GM12878 (cell line): ENCODE results near the gene RCOR1. TPM values are rescaled to one million over a fixed set of nuclear protein-coding genes. Genes with fewer than 3 reads are reported as not detected.

Source experiments
- ATAC-seq: fragments of 200-7000 bp; cut with Tn5 transposase; 3 replicates; pipeline ENCODE4 v1.9.1; 2020; ENCODE audit warnings: mild to moderate bottlenecking, moderate library complexity
- BruUV-seq: library from RNA; stranded (reverse); fragments of 400-500 nt; replicated peaks from 2 replicates; lab custom pipeline; 2021; lab: Mats Ljungman, UMichigan
- CTCF ChIA-PET: fragments of 300-600 bp; sonication (Branson Sonifier 250); formaldehyde crosslinking; extraction: SDS; loops from one replicate; lab custom pipeline; 2021; ENCODE audit warnings: inconsistent platforms; lab: Yijun Ruan, JAX
- POLR2A ChIA-PET: fragments of 350-600 bp; formaldehyde crosslinking; extraction: SDS; loops from one replicate; lab custom pipeline; 2021; ENCODE audit warnings: inconsistent platforms; lab: Charles Lee
- RAD21 ChIA-PET: fragments of 300-600 bp; sonication (Branson Sonifier 250); formaldehyde crosslinking; loops from one replicate; lab custom pipeline; 2023; ENCODE audit warnings: antibody characterized with exemption; ENCODE audit not compliant: unreplicated experiment; lab: Charles Lee
- SMC1A ChIA-PET: fragments of 300-600 bp; sonication (Branson Sonifier 250); formaldehyde crosslinking; loops from one replicate; lab custom pipeline; 2023; ENCODE audit not compliant: unreplicated experiment, uncharacterized antibody; lab: Charles Lee
- DNase-seq: peaks from one replicate; pipeline ENCODE4 v3.0.0-alpha.2; 2011; ENCODE audit warnings: low read depth, low spot score
- FAIRE-seq: peaks from 3 replicates; lab custom pipeline; 2011; peaks lifted over from hg19 to GRCh38; lab: Jason Lieb, UNC
- H2AFZ ChIP-seq: 2 replicates; pipeline ENCODE4 v1.6.0; 2011; ENCODE audit warnings: low read depth, low read length, control low read depth; ENCODE audit not compliant: control insufficient read depth
- H3K27ac ChIP-seq: 2 replicates; pipeline ENCODE4 v1.5.1; 2011; ENCODE audit warnings: control low read depth; ENCODE audit not compliant: control insufficient read depth, insufficient read depth
- H3K27me3 ChIP-seq, 2 experiments: replicated peaks in 1 of 2; 2 replicates each; pipeline versions ENCODE4 v1.6.0 to v1.6.1; 2011; ENCODE audit warnings: low read length in 1 of 2; ENCODE audit not compliant: control insufficient read depth in 2 of 2, insufficient read depth in 2 of 2
- H3K36me3 ChIP-seq, 2 experiments: 2 replicates each; pipeline ENCODE4 v1.5.1; 2011; ENCODE audit warnings: low read length in 1 of 2; ENCODE audit not compliant: control insufficient read depth in 2 of 2, insufficient read depth in 2 of 2
- H3K4me1 ChIP-seq: 2 replicates; pipeline ENCODE4 v1.6.1; 2011; ENCODE audit warnings: mild to moderate bottlenecking, low read length, moderate library complexity, mixed read lengths; ENCODE audit not compliant: control insufficient read depth, insufficient read depth
- H3K4me2 ChIP-seq: 2 replicates; pipeline ENCODE4 v1.6.0; 2011; ENCODE audit warnings: control low read depth; ENCODE audit not compliant: control insufficient read depth, insufficient read depth
- H3K4me3 ChIP-seq: fragments of 200-600 bp; sonication (generic); 2 replicates; pipeline ENCODE4 v1.5.1; 2016
- H3K79me2 ChIP-seq: 2 replicates; pipeline ENCODE4 v1.6.0; 2011; ENCODE audit warnings: low read length; ENCODE audit not compliant: control insufficient read depth, insufficient read depth
- H3K9ac ChIP-seq: 2 replicates; pipeline ENCODE4 v1.8.0; 2011; ENCODE audit warnings: low read length, control low read depth, mixed read lengths; ENCODE audit not compliant: control insufficient read depth, insufficient read depth
- H3K9me3 ChIP-seq: replicated peaks from 3 replicates; pipeline ENCODE4 v1.5.1; 2011; ENCODE audit warnings: mild to moderate bottlenecking, low read length; ENCODE audit not compliant: control insufficient read depth, insufficient read depth
- H4K20me1 ChIP-seq: 2 replicates; pipeline ENCODE4 v1.6.0; 2011; ENCODE audit not compliant: control insufficient read depth, insufficient read depth
- DPF2 ChIP-seq: fragments of 450-650 bp; IDR thresholded peaks from 2 replicates; pipeline ENCODE4 v1.6.1; 2017; ENCODE audit warnings: mild to moderate bottlenecking
- HDAC6 ChIP-seq: fragments of 200-600 bp; sonication (generic); IDR thresholded peaks from one replicate; pipeline ENCODE4 v1.8.0; 2017; ENCODE audit warnings: antibody characterized with exemption; ENCODE audit not compliant: unreplicated experiment
- NFIC ChIP-seq: IDR thresholded peaks from 2 replicates; pipeline ENCODE4 v1.6.1; 2012; ENCODE audit warnings: low read depth, mild to moderate bottlenecking, inconsistent platforms, low read length, moderate library complexity
- STAT3 ChIP-seq: IDR thresholded peaks from 2 replicates; pipeline ENCODE4 v1.6.1; 2011; ENCODE audit warnings: low read depth, low read length, improper control_type of control experiment
- WGBS: methylation state at CpG from one replicate; pipeline ENCODE4 v1.1.6; 2016; ENCODE audit warnings: low lambda C conversion rate; ENCODE audit not compliant: insufficient replicate concordance, insufficient coverage; ENCODE audit errors: missing lambda C conversion rate; 5-methylcytosine and 5-hydroxymethylcytosine counted together
- in situ Hi-C: fragments of 300-500 bp; cut with MboI; formaldehyde crosslinking; loops from 9 replicates; pipeline ENCODE4 v1.14.3; 2018; ENCODE audit warnings: mixed read lengths
- intact Hi-C: fragments of 100-400 bp; cut with micrococcal nuclease; formaldehyde crosslinking; loops from one replicate; pipeline ENCODE4 v1.14.2; 2022; ENCODE audit not compliant: unreplicated experiment
- polyA plus RNA-seq, 11 experiments: library from polyadenylated mRNA; depleted of rRNA in 4 of 11; unstranded in 6 of 11; stranded (reverse) in 5 of 11; fragments of >200 nt; fragmentation: Nextera tagmentation in 4 of 11; fragmentation: Illumina TruSeq in 1 of 11; extraction: Ambion mirVana in 4 of 11; extraction: Trizol in 1 of 11; gene quantifications; 1 replicate in 1 of 11; 2 replicates in 10 of 11; pipeline versions ENCODE4 v1.2.1 to v1.2.3, GENCODE V29; 2011 to 2016; ENCODE audit warnings: inconsistent platforms in 2 of 11, missing spikeins in 2 of 11, low read depth in 1 of 11
- total RNA-seq, 4 experiments: library from RNA; depleted of rRNA in 3 of 4; stranded (reverse); fragments of >200 nt in 3 of 4; fragmentation: Illumina TruSeq in 1 of 4; extraction: Trizol in 1 of 4; gene quantifications; 2 replicates each; pipeline versions ENCODE4 v1.2.1 to v1.2.3, GENCODE V29; 2013 to 2021
- TF ChIP-seq, protein P1 (sequence below): fragments of 450-650 bp; formaldehyde crosslinking; IDR thresholded peaks from 2 replicates; pipeline ENCODE4 v1.4.0; 2022; ENCODE audit warnings: mild to moderate bottlenecking, moderate library complexity

RCOR1 gene
- total and polyA plus RNA-seq, 10 of the 15 experiments (the other 5 are each of a cell fraction or from before 2014, with no cell fraction given): 1.6 to 12.2 (median 4.4) TPM

DNA sequence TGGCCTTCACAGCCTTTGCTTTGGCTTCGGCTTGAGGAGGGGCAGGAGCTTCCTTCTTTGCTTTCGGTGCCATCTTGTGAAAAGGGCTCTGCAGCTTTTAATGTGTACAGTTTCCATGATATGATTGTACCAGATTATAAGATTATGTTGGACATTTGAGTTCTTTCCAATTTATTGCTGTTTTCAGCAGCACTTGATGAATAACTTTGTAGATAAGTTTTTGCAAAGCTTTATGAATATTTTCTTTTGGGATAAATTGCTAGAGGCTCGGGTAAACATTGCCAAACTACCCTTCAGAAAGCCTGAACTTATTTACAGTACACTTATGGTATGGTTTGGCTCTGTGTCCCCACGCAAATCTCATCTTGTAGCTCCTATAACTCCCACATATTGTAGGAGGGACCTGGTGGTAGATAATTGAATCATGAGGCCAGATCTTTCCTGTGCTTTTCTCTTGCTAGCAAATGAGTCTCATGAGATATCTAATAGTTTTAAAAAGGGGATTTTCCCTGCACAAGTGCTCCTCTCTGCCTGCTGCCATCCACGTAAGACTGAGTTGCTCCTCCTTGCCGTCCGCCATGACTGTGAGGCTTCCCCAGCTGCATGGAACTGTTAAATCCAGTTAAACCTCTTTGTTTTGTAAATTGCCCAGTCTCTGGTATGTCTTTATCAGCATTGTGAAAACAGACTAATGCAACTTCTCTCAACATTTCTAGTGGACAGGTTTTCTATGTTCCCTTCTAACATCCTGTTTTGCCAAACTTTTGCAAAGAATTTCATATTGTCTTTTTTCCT lies 70.4 kb downstream of the RCOR1 start:
- RAD21 ChIA-PET: interaction anchor here (1.5 kb wide), 1 partner anchor 14 kb away, joined by 3 read pairs; no protein-coding TSS in a partner anchor
- H3K27me3 ChIP-seq: no peaks in the 10 kb centered on the region
- WGBS: 94% methylated on average over 7 of the region's 7 CpGs
- H3K4me1 ChIP-seq: no peaks in the 10 kb centered on the region
- H3K4me2 ChIP-seq: no peak overlapping the region
- H3K4me3 ChIP-seq: no peak overlapping the region
- no peak for DNase-seq
- no peaks in the 10 kb centered on the region for H4K20me1 ChIP-seq
- H2AFZ ChIP-seq: no peak overlapping the region
- H3K27ac ChIP-seq: no peak overlapping the region
- no peaks in the 10 kb centered on the region for H3K9me3 ChIP-seq
- FAIRE-seq: no peak
- SMC1A ChIA-PET: interaction anchor here (0.6 to 1.7 kb wide), 4 partner anchors 11 to 126 kb away, joined by 3 to 5 read pairs (median 4); no protein-coding TSS in a partner anchor
- peaks cover 5% of the 10 kb centered on the region for H3K79me2 ChIP-seq
- H3K9ac ChIP-seq: no peak overlapping the region
- intact Hi-C loops (no loop called here), in situ Hi-C loops (no loop called here)
- CTCF ChIA-PET: interaction anchor here (1.1 to 2.4 kb wide), 2 partner anchors 27 to 68 kb away, joined by 3 to 8 read pairs; no protein-coding TSS in a partner anchor
- no peak for ATAC-seq
- POLR2A ChIA-PET: interaction anchor here (0.5 to 1.4 kb wide), 2 partner anchors 10 to 64 kb away, joined by 3 to 4 read pairs; no protein-coding TSS in a partner anchor
- TF ChIP-seq DPF2: no peak
- TF ChIP-seq, protein P1, sequence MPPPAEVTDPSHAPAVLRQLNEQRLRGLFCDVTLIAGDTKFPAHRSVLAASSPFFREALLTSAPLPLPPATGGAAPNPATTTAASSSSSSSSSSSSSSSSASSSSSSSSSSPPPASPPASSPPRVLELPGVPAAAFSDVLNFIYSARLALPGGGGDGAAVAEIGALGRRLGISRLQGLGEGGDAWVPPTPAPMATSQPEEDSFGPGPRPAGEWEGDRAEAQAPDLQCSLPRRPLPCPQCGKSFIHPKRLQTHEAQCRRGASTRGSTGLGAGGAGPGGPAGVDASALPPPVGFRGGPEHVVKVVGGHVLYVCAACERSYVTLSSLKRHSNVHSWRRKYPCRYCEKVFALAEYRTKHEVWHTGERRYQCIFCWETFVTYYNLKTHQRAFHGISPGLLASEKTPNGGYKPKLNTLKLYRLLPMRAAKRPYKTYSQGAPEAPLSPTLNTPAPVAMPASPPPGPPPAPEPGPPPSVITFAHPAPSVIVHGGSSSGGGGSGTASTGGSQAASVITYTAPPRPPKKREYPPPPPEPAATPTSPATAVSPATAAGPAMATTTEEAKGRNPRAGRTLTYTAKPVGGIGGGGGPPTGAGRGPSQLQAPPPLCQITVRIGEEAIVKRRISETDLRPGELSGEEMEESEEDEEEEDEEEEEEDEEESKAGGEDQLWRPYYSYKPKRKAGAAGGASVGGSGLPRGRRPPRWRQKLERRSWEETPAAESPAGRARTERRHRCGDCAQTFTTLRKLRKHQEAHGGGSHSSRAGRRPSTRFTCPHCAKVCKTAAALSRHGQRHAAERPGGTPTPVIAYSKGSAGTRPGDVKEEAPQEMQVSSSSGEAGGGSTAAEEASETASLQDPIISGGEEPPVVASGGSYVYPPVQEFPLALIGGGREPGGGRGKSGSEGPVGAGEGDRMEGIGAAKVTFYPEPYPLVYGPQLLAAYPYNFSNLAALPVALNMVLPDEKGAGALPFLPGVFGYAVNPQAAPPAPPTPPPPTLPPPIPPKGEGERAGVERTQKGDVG (CRISPR knock-in tag): no peak
- no peak for TF ChIP-seq HDAC6
- no peak for TF ChIP-seq NFIC
- TF ChIP-seq STAT3: no peak
- BruUV-seq: no TSS peak
- no peaks in the 10 kb centered on the region for H3K36me3 ChIP-seq
